Adrenal gland (tissue), 12 donors: ENCODE results near the gene PGC. TPM values are rescaled to one million over a fixed set of nuclear protein-coding genes. Genes with fewer than 3 reads are reported as not detected.
A peak's percentile ranks its signal among the peaks of the same experiment; 100 is the strongest.

ENCODE experiments used
- DNase-seq, 7 donors: peaks; one replicate each; pipeline ENCODE4 v3.0.0-alpha.2; 2019 to 2020
- H3K27ac ChIP-seq, 5 donors: fragments of 200-600 bp; sonication (generic) in 4 of 5; 1 replicate in 3 of 5; 2 replicates in 2 of 5; pipeline versions ENCODE4 v1.5.1 to v1.8.0; 2016 to 2020; ENCODE audit warnings: mild to moderate bottlenecking in 1 of 5
- H3K27me3 ChIP-seq: fragments of 200-600 bp; 2 replicates; pipeline ENCODE4 v1.8.0; 2021
- H3K36me3 ChIP-seq, 2 donors: fragments of 200-600 bp; replicated peaks in 1 of 2; 1 replicate in 1 of 2; 2 replicates in 1 of 2; pipeline versions ENCODE4 v1.5.1 to v1.8.0; 2018 to 2022
- H3K4me1 ChIP-seq, 2 donors: fragments of 200-600 bp; replicated peaks in 1 of 2; 1 replicate in 1 of 2; 2 replicates in 1 of 2; pipeline versions ENCODE4 v1.5.1 to v1.8.0; 2018 to 2021
- H3K4me3 ChIP-seq, 4 donors: fragments of 200-600 bp; sonication (generic) in 3 of 4; one replicate each; pipeline ENCODE4 v1.5.1; 2016 to 2018
- H3K9me3 ChIP-seq, 3 donors: fragments of 200-600 bp; sonication (generic) in 1 of 3; replicated peaks in 1 of 3; 1 replicate in 2 of 3; 2 replicates in 1 of 3; pipeline versions ENCODE4 v1.5.1 to v1.8.0; 2016 to 2021
- POLR2A ChIP-seq, 2 donors: fragments of 450-650 bp; IDR thresholded peaks; one replicate each; pipeline ENCODE4 v1.6.1; 2017; ENCODE audit warnings: antibody characterized with exemption in 2 of 2, mild to moderate bottlenecking in 2 of 2, moderate library complexity in 1 of 2
- WGBS, 4 donors: extraction: QIAGEN DNeasy Blood & Tissue Kit in 2 of 4; methylation state at CpG; one replicate each; pipeline versions ENCODE4 v1.1.5 to v1.1.7; 2013 to 2017; 5-methylcytosine and 5-hydroxymethylcytosine counted together
- intact Hi-C, 2 donors: fragments of 100-400 bp; cut with DNase I; formaldehyde crosslinking; loops; one replicate each; pipeline versions ENCODE4 v1.14.1 to v1.15.0; 2022 to 2023
- polyA plus RNA-seq, 3 donors: library from polyadenylated mRNA; stranded (reverse); fragments of 200-250 nt in 2 of 3; fragments of 350-450 nt in 1 of 3; fragmentation: Illumina TruSeq in 1 of 3; extraction: RNeasy Lipid Tissue Mini Kit (QIAGEN cat#74804) in 1 of 3; gene quantifications; one replicate each; pipeline ENCODE4 v1.2.3, GENCODE V29; 2013 to 2014
- total RNA-seq, 9 donors: library from RNA; depleted of rRNA in 4 of 9; stranded (reverse); fragments of >200 nt in 4 of 9; fragments of 120-200 nt in 1 of 9; fragmentation: NEBNext Ultra II Directional in 1 of 9; extraction: Animal tissue kit (Norgen Biotek cat#: 25700) in 1 of 9; gene quantifications; one replicate each; pipeline versions ENCODE4 v1.1.0 to v1.2.4, GENCODE V29; 2013 to 2023
- TF ChIP-seq, protein P1 (sequence below), 6 experiments: fragments of 450-650 bp in 4 of 6; fragments of 200-600 bp in 2 of 6; sonication (generic) in 1 of 6; IDR thresholded peaks; 1 replicate in 5 of 6; 2 replicates in 1 of 6; pipeline versions ENCODE4 v1.5.1 to v1.8.0; 2016 to 2021; ENCODE audit warnings: antibody characterized with exemption in 6 of 6, mild to moderate bottlenecking in 2 of 6, moderate library complexity in 1 of 6
- donor health status: healthy with polysubstance abuse.
- donor health status: Bipolar disorder and iron deficiency.
- donor health status: DM: yes; HTN: yes; CAD: no.
- donor health status: DM: no; HTN: no; CAD: no.
- donor health status: DM: no; HTN: no; CAD: no.
- donor health status: DM: yes; HTN: yes; CAD: no.

PGC gene
- total and polyA plus RNA-seq, 12 donors, result 0.57 to 1.6 (median 1.1) TPM; not detected in 8

GRCh38 chr6:41712651-41713103 lies 34.5 kb downstream of the PGC start:
- H3K27me3 ChIP-seq, result no peaks in the 10 kb centered on the region
- no peaks in the 10 kb centered on the region for H3K9me3 ChIP-seq
- peak overlapping the region in 4 of 5 donors; percentile 37 to 72 (median 52) for H3K27ac ChIP-seq
- peaks cover 28 to 42% of the 10 kb centered on the region in 2 donors for H3K4me1 ChIP-seq
- peak in 1 of 2 donors; percentile 17 for TF ChIP-seq POLR2A (IDR thresholded peaks at IDR 0.05)
- TF ChIP-seq, protein P1, sequence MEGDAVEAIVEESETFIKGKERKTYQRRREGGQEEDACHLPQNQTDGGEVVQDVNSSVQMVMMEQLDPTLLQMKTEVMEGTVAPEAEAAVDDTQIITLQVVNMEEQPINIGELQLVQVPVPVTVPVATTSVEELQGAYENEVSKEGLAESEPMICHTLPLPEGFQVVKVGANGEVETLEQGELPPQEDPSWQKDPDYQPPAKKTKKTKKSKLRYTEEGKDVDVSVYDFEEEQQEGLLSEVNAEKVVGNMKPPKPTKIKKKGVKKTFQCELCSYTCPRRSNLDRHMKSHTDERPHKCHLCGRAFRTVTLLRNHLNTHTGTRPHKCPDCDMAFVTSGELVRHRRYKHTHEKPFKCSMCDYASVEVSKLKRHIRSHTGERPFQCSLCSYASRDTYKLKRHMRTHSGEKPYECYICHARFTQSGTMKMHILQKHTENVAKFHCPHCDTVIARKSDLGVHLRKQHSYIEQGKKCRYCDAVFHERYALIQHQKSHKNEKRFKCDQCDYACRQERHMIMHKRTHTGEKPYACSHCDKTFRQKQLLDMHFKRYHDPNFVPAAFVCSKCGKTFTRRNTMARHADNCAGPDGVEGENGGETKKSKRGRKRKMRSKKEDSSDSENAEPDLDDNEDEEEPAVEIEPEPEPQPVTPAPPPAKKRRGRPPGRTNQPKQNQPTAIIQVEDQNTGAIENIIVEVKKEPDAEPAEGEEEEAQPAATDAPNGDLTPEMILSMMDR (IDR thresholded peaks at IDR 0.05), result peak in 3 of 6 experiments; percentile 10 to 28 (median 22)
- 38 to 44% (median 40%) methylated on average over 8 to 10 of the region's 10 CpGs for WGBS, 4 donors
- H3K36me3 ChIP-seq, result no peaks in the 10 kb centered on the region
- no peak overlapping the region for H3K4me3 ChIP-seq
- peak; percentile 60 to 80 (median 76) for DNase-seq
- intact Hi-C loops, result no loop called here

DNA sequence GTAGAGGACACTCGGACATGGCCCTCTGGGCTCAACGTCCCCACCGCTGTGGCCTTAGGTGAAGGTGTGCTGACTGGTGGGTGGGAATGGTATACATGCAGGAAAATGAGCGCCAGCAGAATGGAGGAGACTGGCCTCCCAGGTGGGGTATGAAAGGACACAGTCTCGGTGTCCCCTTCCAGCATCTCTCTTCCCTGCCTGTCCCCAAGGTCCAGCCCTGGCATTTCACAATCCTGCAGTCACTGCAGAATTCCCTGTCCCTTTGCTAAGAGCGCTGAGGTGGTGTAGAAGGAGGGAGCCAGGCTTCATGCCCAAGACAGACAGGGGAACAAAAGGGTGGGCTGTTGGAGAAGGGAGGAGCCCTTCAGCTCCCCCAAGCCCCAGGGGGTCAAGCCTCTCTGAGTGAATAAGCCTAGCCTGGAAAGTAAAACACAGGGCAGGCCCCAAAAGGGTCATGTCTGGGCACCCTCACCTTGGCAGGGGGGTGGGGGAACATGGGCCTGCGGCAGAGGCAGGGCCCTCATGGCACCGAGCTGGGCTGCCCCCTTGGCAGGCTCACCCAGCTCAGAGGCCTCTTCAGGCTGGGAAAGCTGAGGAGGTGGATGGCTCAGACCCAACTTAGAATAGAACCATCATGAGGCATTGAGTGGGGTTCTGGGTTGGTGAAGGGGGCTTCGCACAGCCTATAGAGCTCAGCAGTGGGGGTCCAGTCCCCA lies 35.7 kb downstream of the PGC start:
- H3K4me3 ChIP-seq, result no peak overlapping the region
- no peaks in the 10 kb centered on the region for H3K9me3 ChIP-seq
- no peaks in the 10 kb centered on the region for H3K27me3 ChIP-seq
- no peak for DNase-seq
- 80 to 95% (median 87%) methylated on average over 7 to 9 of the region's 9 CpGs for WGBS, 4 donors
- no peaks in the 10 kb centered on the region for H3K36me3 ChIP-seq
- TF ChIP-seq, protein P1 (IDR thresholded peaks at IDR 0.05), result no peak
- TF ChIP-seq POLR2A (IDR thresholded peaks at IDR 0.05), result no peak
- H3K27ac ChIP-seq, result peak overlapping the region in 3 of 5 donors; percentile 49 to 72 (median 56)
- intact Hi-C loops, result no loop called here
- peaks cover 29 to 48% of the 10 kb centered on the region in 2 donors for H3K4me1 ChIP-seq

DNA sequence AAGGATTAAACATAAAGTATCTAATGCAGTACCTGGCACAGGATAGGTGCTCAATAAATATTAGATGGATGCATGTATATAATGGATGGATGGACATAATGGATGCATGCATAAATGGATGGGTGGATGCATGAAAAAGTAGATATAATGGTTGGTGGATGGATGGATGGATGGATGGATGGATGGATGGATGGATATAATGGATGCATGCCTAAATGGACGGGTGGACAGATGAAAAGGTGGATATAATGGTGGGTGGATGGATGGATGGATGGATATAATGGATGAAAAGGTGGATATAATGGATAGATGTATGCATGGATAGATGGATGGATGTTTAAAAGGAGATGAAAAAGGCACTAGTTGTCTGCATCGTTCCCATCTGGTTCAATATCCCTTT lies 37.8 kb downstream of the PGC start:
- Histone ChIP-seq H3K27me3 (no peaks in the 10 kb centered on the region), H3K36me3 (no peaks in the 10 kb centered on the region), H3K27ac (no peak overlapping the region), H3K4me3 (no peak overlapping the region), H3K9me3 (no peaks in the 10 kb centered on the region), H3K4me1 (peaks cover 37 to 56% of the 10 kb centered on the region in 2 donors)
- intact Hi-C loops, result loop anchor here in 1 of 2 donors (10.0 kb wide), 1 partner anchor 65 kb away; the partner anchor contains the start of gene FRS3
- WGBS, 4 donors, result 90 to 95% (median 91%) methylated on average over 2 of the region's 2 CpGs
- no peak for DNase-seq
- TF ChIP-seq, protein P1 (IDR thresholded peaks at IDR 0.05), result no peak
- no peak for TF ChIP-seq POLR2A (IDR thresholded peaks at IDR 0.05)

DNA sequence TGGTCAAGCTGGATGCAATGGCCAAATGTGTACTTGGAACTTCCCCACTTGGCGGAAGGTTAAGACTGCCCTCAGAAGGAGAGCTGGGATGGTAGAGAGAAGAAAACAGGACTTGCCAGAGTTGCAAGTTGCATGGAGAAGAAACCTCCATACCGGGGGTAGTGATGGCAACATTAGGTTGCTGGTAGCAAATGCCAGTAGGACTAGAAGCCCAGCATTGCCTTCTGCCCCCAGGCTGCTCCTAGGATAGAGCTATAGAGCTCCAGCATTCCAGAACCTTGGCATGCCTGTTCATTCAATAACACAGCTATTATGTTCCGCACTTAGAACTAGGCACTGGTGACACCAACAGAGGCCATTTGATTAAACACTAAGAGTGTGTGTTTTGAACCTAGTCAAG lies 38.3 kb downstream of the PGC start:
- DNase-seq, result no peak
- intact Hi-C loops, result loop anchor here in 1 of 2 donors (10.0 kb wide), 1 partner anchor 66 kb away; the partner anchor contains the start of gene FRS3
- Histone ChIP-seq H3K36me3 (no peaks in the 10 kb centered on the region), H3K9me3 (no peaks in the 10 kb centered on the region), H3K27ac (no peak overlapping the region), H3K4me3 (no peak overlapping the region), H3K27me3 (no peaks in the 10 kb centered on the region), H3K4me1 (peaks cover 36 to 51% of the 10 kb centered on the region in 2 donors)
- TF ChIP-seq, protein P1 (IDR thresholded peaks at IDR 0.05), result no peak
- no peak for TF ChIP-seq POLR2A (IDR thresholded peaks at IDR 0.05)
- WGBS, 4 donors, result 94 to 98% (median 95%) methylated on average over 3 of the region's 3 CpGs
